ENCODE data around the gene ELMO3.

ELMO3 gene

DNA sequence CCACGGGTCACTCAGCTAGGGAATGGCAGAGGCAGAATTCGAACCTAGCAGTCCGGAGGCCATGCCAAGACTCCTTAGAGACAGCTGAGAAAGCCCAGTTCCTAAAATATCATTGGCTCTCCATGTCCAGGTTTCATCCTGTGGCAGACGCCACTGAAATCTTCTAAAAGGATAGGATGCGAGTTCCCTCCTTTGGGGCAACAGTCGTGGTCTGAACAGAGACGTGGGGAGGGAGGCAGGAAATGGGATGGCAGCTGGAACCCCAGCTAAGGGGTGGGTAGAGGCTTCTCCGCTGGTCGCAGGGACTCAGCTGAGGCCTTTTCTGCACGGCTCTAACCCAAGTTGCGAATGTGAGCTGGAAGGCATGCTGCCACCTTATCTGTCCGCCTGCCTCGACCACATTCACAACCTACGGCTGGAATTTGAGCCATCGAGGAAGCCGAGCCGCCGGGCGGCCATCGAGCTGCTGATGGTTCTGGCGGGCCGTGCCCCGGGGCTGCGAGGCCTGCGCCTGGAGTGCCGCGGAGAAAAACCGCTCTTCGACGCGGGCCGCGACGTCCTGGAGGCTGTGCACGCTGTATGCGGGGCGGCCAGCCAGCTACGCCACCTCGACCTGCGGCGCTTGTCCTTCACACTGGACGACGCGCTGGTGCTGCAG is 36.3 kb upstream of the ELMO3 start:
- no peak for DNase-seq (ENCODE audit: low read depth, low spot score)
- H3K4me3 ChIP-seq (ENCODE audit: low read length), result no peak overlapping the region

DNA sequence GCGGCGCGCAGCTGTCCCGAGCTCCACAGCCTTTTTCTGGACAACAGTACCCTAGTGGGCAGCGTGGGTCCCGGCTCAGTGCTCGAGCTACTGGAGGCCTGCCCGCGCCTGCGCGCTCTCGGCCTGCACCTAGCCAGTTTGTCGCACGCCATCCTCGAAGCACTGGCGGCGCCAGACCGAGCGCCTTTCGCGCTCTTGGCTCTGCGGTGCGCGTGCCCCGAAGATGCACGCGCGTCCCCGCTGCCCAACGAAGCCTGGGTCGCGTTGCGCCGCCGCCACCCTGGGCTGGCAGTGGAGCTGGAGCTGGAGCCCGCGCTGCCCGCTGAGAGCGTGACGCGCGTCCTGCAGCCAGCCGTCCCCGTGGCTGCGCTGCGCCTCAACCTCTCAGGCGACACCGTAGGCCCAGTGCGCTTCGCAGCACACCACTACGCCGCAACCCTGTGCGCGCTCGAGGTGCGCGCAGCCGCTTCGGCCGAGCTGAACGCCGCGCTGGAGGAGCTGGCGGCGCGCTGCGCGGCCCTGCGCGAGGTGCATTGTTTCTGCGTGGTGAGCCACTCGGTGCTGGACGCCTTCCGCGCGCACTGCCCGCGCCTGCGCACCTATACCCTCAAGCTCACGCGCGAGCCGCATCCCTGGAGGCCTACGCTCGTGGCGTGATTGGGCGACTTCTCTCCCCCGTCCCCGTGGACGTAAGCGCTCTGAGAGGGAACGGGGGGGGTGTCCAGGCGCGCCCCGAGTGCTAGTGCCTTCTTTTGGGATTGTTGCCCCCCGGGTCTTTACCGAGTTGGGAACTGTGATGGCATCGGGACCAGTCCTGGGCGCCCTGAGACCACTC is 35.5 kb upstream of the ELMO3 start:
- H3K4me3 ChIP-seq (ENCODE audit: low read length), result peak overlapping the region; percentile 24
- DNase-seq (ENCODE audit: low read depth, low spot score), result no peak

DNA sequence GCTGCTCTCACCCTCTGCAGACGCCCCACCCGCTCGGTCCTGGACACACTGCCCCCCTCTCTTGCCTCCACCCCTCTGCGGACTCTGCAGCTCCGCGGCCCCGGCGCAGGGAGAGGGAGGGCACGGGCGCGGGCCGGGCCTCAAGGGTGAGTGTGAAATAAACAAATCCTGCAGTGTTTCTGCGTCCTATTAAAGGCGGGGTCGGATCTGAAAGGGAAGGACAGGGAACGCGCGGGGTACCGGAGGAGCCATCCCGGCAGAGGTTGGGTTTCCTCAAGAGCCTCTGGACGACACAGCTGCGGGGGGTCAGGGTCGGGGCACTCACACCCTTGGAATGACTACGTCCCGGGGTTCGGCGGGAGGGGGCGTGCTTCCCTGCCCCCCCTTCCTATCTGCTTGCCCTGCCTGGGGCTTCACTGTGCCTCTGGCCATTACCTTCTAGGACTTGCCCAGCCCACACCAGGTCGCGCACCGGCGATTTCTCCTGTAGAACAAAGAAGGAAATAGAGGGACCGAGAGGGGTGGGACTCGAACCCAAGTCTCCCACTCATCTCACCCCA is 34.9 kb upstream of the ELMO3 start:
- H3K4me3 ChIP-seq (ENCODE audit: low read length), result peak overlapping the region; percentile 24; the same call in 1 of the 2 replicates
- no peak for DNase-seq (ENCODE audit: low read depth, low spot score)

DNA sequence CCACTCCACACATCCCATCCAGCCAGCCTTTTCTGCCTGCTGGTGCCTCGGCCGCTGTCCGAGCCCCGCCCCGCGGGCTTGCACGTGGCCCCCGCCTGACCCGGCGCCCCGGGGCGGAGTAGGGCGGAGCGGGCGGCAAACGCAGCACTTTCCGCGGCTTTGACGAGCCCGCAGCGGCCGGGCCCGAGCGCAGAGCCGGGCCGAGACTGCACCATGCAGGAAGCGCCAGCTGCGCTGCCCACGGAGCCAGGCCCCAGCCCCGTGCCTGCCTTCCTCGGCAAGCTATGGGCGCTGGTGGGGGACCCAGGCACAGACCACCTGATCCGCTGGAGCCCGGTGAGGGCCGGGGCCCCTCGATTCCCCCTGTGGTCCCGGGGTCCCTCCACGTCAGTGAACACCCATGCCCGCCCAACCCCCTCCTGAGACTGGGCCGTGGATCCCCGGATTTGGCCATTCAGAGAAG is 34.3 kb upstream of the ELMO3 start, which contains the start of gene HSF4:
Gene HSF4, plus strand, starts transcription at position 147 of the 463 bp plus-strand sequence. Its CDS starts 67 bp downstream, at position 214.
- peak within 1 kb of the TSS; percentile 24; the same call in 1 of the 2 replicates for H3K4me3 ChIP-seq (ENCODE audit: low read length)
- no peak for DNase-seq (ENCODE audit: low read depth, low spot score)

DNA sequence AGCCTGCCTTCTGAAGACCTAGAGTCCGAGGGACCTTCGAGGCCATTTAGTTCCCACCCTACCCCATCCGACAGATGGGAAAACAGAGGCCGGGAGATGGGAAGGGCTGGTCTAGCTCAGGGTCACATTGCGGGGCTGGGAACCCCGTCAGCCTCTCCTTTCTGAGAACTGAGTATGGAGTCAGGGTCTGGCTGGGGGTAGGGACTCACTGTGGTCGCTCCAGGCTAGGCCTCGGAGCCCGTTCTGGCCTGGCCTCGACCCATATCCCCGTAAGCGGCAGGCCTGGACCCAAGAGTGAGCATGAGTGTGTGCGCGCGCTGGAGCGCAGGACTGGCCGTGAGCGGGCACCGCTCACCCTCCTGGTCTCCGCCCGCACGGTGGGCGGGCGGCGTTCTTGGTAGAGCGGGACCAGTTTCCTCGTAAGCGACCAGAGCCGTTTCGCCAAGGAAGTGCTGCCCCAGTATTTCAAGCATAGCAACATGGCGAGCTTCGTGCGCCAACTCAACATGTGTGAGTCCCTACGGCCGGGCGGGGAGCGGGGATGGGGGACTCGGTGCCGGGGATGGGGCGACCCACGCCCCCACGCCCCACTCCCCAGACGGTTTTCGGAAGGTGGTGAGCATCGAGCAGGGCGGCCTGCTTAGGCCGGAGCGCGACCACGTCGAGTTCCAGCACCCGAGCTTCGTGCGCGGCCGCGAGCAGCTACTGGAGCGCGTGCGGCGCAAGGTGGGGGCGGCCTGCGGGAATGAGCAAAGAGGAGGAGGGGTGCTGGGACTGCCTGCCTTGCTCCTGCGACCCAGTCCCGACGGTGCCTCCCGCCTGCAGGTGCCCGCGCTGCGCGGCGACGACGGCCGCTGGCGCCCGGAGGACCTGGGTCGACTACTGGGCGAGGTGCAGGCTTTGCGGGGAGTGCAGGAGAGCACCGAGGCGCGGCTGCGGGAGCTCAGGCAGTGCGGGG is 33.5 kb upstream of the ELMO3 start:
- DNase-seq (ENCODE audit: low read depth, low spot score), result no peak
- H3K4me3 ChIP-seq (ENCODE audit: low read length), result no peak overlapping the region

DNA sequence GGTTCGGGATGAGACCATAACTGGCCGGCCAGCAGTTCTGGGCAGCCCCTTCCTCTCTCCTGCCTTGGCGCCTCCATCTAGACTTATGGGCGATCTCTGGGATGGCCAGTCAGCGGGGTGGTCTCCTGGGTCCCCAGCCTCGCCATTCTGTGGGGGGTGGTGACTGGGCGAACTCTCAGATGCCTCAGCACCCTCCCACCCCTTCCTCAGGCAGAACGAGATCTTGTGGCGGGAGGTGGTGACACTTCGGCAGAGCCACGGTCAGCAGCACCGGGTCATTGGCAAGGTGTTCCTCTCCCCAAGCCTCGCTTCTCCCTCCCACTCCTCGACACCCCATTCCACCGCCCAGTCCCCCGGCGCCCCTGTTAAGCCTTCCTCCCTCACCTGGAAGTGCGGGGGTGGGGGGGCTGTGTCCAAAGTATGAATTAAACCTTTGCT is 32.8 kb upstream of the ELMO3 start:
- H3K4me3 ChIP-seq (ENCODE audit: low read length), result no peak overlapping the region
- no peak for DNase-seq (ENCODE audit: low read depth, low spot score)

DNA sequence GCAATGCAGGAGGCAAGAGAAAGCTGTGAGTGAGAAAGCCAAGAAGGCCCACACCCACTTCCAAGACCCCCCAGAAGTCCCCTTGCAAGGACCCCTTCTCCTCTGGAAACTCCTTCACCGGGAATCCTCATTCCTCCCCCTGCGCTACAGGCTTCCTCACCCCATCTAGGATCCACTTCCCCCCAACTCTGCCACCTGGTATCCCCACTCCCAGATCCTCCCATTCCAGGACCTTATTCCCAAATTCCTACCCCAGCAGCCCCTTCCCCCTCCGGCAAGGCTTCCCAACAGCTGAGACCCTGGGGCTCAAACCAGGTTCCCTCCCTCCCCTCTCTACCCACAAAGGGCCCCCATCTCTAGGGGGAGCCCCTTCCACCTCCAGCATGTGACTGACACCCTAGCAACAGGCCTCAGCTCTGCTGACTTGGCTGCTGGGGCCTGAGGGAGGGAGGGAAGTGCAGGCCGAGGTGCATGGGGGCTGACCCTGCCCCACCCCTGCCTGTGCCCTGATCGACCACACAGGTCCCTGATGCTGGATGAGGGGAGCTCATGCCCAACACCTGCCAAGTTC is 32.2 kb upstream of the ELMO3 start:
- no peak overlapping the region for H3K4me3 ChIP-seq (ENCODE audit: low read length)

DNA sequence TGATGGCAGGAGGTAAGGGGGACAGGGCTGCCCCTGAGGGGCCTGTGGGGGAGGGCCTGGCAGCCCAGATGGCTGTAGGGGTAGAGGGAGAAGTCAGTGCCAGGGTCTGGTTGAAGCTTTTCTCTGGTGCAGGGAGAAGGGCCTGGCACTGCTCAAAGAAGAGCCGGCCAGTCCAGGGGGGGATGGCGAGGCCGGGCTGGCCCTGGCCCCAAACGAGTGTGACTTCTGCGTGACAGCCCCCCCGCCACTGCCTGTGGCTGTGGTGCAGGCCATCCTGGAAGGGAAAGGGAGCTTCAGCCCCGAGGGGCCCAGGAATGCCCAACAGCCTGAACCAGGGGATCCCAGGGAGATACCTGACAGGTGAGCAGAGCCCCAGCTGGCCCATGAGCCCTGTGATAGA is 31.3 kb upstream of the ELMO3 start:
- no peak overlapping the region for H3K4me3 ChIP-seq (ENCODE audit: low read length)
- DNase-seq (ENCODE audit: low read depth, low spot score), result no peak

More for the DNA sequence above, 32.2 kb upstream of the ELMO3 start:
- DNase-seq (ENCODE audit: low read depth, low spot score), result no peak

DNA sequence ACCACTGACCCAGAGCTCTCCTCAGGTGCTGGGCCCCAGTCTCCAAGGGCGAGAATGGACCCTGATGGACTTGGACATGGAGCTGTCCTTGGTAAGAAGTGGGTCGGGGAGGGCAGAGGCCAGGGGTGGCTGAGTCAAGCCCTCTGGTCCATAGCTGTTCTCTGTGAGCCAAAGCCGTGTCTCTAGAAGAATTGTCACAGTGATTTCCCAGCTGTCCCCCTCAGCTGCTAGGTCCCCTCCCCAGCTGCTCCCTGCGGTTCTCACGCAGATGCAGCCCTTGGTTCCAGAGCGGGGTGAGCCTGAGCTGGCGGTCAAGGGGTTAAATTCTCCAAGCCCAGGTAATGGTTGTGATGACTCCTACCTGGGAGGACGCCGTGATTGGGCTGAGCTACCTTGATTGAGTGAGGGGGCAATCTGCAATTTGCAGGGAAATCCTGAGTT is 29.9 kb upstream of the ELMO3 start:
- no peak for DNase-seq (ENCODE audit: low read depth, low spot score)
- H3K4me3 ChIP-seq (ENCODE audit: low read length), result no peak overlapping the region

DNA sequence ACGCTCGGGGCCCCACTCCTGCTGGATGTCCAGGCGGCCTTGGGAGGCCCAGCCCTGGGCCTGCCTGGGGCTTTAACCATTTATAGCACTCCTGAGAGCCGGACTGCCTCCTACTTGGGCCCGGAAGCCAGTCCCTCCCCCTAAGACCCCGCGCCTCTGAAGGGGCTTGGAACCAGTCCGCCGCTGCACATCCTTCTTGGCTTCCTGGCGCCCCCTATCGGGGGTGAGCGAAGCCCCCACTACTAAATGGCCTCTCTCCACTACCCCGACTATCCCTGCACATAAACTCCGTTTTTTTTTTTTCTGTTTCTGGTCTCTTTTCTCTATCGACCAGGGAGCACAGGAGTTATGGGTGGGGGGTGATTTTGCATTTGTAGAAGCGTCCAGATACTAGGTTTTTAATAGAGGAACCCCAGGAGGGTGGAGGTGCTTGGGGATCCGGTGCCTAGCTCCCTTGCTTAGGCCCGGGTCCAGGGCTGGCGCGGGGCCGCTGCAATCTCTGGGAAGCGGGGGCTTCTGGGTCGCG is 29.2 kb upstream of the ELMO3 start:
- H3K4me3 ChIP-seq (ENCODE audit: low read length), result peak overlapping the region; percentile 43
- DNase-seq (ENCODE audit: low read depth, low spot score), result no peak

DNA sequence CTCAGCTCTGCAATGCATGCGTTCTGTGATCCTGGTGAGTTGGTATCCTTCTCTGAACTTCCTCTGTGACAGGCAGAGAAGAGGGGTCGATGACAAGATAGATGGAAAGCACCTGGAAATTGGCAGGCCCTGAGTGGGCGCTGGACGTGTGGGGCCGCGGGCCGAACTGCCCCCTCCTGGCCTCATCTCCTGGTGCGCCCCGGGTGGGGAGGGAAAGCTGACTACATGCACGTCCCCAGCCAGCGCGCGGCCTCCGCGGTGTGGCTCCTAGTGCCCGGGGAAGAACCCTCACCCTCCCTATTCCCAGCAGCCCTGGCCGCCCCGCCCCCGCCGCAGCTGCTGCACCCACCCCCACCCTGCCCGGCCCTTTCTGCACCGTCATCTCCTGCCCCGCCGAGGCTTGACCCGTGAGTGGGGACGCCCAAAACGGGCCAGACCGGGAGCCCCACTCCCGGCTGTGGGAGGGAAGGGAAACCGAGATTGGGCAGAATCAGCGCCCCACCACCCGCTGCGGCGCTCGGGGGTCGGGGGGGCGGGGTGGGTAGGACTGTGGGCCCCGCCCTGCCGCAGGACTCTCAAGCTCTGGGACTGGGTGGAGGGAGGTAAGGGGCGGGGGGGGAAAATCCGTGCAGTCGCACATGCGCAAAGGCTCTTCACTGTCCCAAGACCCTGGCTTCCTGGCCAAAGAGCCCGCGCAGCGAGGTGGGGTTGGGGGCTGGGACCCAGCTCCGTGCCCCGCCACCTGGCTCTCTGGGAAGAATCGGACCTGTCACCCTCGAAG is 28.6 kb upstream of the ELMO3 start, which contains the start of gene NOL3:
Gene NOL3, plus strand, starts transcription at position 371 of the 781 bp plus-strand sequence.
- DNase-seq (ENCODE audit: low read depth, low spot score), result peak; percentile 49
- H3K4me3 ChIP-seq (ENCODE audit: low read length), result peak within 1 kb of the TSS; percentile 43

DNA sequence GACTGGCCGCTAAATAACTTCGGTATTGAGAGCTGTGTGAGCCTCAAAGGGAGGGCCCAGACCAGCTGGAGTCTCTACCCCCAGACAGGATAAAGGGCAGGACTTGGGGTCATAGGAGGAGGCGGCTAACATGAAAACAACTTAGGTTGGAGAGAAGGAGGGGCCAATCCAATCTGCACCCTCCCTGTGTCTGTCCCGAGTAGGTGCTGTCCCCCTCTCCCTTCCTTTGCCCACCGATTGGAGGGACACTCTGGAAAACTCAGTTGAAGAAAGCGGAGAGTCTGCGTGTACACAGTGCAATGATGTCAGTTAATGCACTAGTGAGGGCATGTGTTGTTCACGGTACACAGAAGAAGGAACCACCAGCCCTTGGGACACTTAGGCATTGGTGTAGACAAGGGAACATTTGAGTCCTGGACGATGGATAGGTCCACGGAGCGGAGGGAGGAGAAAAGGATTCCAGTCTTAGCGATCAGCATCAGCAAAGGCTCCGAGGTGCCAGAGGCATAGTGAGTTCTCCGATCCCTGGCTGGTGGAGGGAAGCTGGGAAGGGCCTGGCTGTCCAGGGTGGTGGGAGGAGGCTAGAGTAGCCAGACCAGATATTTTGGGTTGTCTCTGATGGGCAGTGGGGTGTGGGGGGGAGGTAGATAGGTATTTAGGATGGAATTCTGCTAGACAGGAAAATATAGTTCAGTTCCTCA is 27.8 kb upstream of the ELMO3 start:
- peak overlapping the region; percentile 43 for H3K4me3 ChIP-seq (ENCODE audit: low read length)
- no peak for DNase-seq (ENCODE audit: low read depth, low spot score)

DNA sequence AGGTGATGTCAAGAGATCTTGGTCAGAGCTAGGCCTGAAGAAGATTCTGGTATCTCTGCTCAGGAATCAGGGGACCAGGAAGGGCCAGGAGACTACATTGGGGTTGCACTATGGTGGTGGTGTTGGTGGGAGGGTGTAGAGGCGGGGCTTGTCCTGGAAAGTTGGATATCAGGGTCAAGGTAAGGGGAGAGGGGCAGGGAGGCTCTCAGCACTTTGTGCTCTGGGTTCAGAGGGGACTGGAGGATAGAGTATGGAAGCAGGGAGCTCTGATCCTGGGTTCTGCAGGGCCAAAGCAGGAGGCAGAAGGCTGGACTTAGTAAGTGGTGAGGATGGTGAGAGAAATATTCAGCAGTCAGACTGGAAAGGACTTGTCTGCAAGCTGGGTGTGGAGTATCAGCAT is 25.6 kb upstream of the ELMO3 start:
- H3K4me3 ChIP-seq (ENCODE audit: low read length), result peak overlapping the region; percentile 40
- DNase-seq (ENCODE audit: low read depth, low spot score), result no peak

DNA sequence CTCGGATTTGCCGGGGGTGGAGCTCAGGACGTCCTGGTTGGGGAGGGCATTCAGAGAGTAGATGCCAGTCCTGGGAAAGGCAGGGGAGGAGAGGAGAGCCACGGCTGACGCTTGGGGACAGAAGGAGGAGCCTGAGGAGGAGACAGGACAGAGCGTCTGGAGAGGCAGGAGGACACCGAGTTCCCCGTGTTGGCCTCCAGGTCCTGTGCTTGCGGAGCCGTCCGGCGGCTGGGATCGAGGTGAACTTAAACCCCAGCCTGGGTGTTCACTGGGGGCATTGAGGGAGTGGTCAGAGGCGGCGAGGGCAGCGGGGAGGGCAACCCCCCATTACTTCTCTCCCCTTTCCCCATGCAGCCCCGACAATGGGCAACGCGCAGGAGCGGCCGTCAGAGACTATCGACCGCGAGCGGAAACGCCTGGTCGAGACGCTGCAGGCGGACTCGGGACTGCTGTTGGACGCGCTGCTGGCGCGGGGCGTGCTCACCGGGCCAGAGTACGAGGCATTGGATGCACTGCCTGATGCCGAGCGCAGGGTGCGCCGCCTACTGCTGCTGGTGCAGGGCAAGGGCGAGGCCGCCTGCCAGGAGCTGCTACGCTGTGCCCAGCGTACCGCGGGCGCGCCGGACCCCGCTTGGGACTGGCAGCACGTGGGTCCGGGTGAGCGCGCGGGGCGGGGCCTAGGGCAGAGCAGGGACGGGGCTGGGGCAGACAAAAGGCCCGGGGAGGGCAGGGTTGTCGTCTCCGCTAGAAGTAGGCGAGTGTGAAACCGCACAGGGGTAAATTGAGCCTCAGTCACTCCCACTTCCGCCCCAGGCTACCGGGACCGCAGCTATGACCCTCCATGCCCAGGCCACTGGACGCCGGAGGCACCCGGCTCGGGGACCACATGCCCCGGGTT is 24.9 kb upstream of the ELMO3 start:
- DNase-seq (ENCODE audit: low read depth, low spot score), result no peak
- peak overlapping the region; percentile 40 for H3K4me3 ChIP-seq (ENCODE audit: low read length)

DNA sequence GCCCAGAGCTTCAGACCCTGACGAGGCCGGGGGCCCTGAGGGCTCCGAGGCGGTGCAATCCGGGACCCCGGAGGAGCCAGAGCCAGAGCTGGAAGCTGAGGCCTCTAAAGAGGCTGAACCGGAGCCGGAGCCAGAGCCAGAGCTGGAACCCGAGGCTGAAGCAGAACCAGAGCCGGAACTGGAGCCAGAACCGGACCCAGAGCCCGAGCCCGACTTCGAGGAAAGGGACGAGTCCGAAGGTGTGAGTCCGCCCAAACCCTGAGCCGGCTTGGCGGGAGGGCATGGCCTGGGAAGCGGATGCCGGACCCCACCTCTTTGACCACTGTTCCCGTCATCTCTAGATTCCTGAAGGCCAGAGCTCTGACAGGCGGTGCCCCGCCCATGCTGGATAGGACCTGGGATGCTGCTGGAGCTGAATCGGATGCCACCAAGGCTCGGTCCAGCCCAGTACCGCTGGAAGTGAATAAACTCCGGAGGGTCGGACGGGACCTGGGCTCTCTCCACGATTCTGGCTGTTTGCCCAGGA is 24.2 kb upstream of the ELMO3 start:
- H3K4me3 ChIP-seq (ENCODE audit: low read length), result peak overlapping the region; percentile 40
- no peak for DNase-seq (ENCODE audit: low read depth, low spot score)

DNA sequence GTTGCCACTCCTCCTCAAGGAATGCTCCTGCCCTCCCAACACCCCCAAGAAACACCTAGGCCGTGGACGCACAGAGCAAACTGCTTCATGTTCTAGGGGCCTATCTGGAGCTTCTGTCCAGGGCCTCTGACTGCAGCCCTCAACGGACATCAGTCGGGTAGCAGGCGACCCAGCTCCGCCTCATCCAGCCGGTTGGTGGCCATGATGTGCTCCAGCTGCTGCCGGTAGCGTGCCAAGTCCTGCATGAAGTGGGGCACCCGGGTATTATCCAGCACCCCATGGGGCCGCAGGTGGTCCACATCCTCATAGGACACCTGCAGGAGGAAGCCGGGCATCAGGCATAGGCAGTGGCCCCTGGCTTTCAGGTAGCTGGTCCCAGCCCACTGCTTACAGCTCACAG is 22.3 kb upstream of the ELMO3 start:
- no peak for DNase-seq (ENCODE audit: low read depth, low spot score)
- H3K4me3 ChIP-seq (ENCODE audit: low read length), result no peak overlapping the region
